ENCODE results near the gene CCDC9B. TPM values are rescaled to one million over a fixed set of nuclear protein-coding genes. Genes with fewer than 3 reads are reported as not detected.

CCDC9B gene
- polyA plus RNA-seq, 2 of the 4 experiments (the other 2 are of a cell fraction) = 1.9 to 23.4 TPM

DNA sequence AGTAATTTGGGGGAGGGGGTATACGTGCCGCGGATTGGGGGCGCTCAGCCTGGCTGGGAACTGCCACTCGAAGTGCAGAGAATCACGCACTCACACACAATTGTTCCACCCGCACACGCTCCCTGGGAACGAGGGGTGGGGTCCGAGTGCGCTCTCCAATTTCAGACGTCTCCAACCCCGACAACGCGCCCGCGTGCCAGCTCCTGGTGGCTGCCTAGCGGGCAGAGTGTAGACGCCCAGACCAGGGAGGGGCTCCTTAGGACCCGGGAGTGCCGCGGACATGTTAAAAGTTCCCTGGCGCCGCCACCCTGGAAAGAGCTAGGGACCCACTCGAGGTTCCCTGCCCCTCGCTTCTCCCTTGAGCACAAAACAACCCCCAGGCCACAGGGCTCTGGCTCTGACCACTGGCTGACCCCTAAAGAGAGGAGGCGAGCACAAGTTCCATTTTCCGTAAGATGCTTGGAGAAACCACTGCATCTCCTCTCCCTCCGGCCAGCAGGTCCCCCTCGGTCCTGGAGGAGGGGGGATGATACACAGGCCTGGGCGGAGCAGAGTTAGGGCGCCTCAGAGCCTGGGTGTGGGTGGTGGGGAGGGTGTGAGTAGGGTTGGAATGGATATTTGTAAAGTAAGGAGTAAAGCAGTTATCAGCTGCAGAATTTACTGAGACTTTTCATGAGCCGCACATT lies 57.0 kb downstream of the CCDC9B start:
- no peak for TF ChIP-seq MYC (IDR thresholded peaks at IDR 0.05; ENCODE audit: borderline replicate concordance, low read length)
- no peak for TF ChIP-seq NR3C1 (IDR thresholded peaks at IDR 0.05)
- no peak for TF ChIP-seq JUN (IDR thresholded peaks at IDR 0.05)
- no peak for TF ChIP-seq HOXB5 (CRISPR knock-in tag; IDR thresholded peaks at IDR 0.05)
- no peak for TF ChIP-seq KDM1A (IDR thresholded peaks at IDR 0.05; ENCODE audit: low read depth)
- TF ChIP-seq USF2 (IDR thresholded peaks at IDR 0.05) = no peak
- TF ChIP-seq, protein P1, sequence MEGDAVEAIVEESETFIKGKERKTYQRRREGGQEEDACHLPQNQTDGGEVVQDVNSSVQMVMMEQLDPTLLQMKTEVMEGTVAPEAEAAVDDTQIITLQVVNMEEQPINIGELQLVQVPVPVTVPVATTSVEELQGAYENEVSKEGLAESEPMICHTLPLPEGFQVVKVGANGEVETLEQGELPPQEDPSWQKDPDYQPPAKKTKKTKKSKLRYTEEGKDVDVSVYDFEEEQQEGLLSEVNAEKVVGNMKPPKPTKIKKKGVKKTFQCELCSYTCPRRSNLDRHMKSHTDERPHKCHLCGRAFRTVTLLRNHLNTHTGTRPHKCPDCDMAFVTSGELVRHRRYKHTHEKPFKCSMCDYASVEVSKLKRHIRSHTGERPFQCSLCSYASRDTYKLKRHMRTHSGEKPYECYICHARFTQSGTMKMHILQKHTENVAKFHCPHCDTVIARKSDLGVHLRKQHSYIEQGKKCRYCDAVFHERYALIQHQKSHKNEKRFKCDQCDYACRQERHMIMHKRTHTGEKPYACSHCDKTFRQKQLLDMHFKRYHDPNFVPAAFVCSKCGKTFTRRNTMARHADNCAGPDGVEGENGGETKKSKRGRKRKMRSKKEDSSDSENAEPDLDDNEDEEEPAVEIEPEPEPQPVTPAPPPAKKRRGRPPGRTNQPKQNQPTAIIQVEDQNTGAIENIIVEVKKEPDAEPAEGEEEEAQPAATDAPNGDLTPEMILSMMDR (IDR thresholded peaks at IDR 0.05) = no peak
- TF ChIP-seq TP53 (CRISPR knock-in tag; IDR thresholded peaks at IDR 0.05) = no peak
- TF ChIP-seq RAD21 (conservative IDR thresholded peaks at IDR 0.05 in 1 of 2, IDR thresholded peaks at IDR 0.05 in 1 of 2) = no peak

DNA sequence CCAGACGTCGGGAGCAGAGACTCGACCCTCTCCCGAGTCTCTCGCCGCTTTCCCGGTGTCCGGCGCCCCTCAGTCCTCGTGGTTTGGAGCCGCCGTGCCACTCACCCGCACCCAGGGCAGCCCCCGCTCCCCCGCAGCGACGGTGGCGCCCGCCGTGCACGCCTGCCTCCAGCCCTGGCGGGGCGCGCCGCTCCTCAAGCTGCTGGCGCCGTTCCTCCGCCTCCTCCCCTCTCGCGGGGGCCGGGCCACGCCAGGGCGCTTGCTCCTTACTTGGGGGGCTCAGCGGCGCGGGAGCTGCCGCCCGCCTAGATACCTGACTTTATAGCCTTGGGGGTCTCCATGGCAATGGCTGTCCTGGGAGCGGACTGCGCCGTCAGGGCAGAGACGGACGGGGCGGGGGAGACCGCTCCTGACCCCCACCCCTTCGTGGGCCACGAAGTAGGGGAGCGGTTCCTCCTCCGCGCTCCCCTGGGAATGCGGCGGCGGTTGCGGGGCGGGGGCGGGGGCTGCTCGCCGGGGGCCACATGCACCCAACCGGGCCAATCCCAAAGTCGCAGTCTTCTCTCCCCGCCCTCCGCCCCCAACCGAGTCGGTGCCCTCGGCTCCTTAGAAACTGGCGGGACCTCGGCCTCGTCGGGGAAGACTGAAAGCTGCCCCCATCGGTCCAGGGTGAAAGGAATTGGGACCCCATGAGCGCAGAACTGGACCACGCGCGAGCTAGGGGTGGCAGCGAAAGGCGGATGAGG lies 57.7 kb downstream of the CCDC9B start, which contains the start of gene ANKRD63:
TSS of gene ANKRD63 (minus strand) at position 196 of the 746 bp plus-strand sequence. CDS start 478 bp downstream, outside the sequence.
- H3K27ac ChIP-seq = peak within 1 kb of the TSS; percentile 72 to 86
- no peaks in the 10 kb centered on the region for H3K9me3 ChIP-seq
- DNase-seq (ENCODE audit: low read depth in 1 of 2, low spot score in 1 of 2) = peak in 1 of 2 experiments; percentile 54
- TF ChIP-seq, protein P2, sequence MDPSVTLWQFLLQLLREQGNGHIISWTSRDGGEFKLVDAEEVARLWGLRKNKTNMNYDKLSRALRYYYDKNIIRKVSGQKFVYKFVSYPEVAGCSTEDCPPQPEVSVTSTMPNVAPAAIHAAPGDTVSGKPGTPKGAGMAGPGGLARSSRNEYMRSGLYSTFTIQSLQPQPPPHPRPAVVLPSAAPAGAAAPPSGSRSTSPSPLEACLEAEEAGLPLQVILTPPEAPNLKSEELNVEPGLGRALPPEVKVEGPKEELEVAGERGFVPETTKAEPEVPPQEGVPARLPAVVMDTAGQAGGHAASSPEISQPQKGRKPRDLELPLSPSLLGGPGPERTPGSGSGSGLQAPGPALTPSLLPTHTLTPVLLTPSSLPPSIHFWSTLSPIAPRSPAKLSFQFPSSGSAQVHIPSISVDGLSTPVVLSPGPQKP (IDR thresholded peaks at IDR 0.05; ENCODE audit: low read depth, low read length) = no peak
- no peak for TF ChIP-seq RCOR1 (IDR thresholded peaks at IDR 0.05; ENCODE audit: low read depth, low read length)
- no peak for TF ChIP-seq BHLHE40 (IDR thresholded peaks at IDR 0.05; ENCODE audit: low read depth, low read length)
- TF ChIP-seq, protein P3, sequence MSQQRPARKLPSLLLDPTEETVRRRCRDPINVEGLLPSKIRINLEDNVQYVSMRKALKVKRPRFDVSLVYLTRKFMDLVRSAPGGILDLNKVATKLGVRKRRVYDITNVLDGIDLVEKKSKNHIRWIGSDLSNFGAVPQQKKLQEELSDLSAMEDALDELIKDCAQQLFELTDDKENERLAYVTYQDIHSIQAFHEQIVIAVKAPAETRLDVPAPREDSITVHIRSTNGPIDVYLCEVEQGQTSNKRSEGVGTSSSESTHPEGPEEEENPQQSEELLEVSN (IDR thresholded peaks at IDR 0.05; ENCODE audit: borderline replicate concordance, low read depth) = no peak
- no peak for TF ChIP-seq GATA3 (IDR thresholded peaks at IDR 0.05; ENCODE audit: borderline replicate concordance)
- no peak for TF ChIP-seq CEBPB (IDR thresholded peaks at IDR 0.05)
- CTCF ChIA-PET = interaction anchor here (0.7 to 2.8 kb wide), 15 partner anchors 9 to 237 kb away, joined by 3 to 16 read pairs (median 4); no protein-coding TSS in a partner anchor
- FAIRE-seq = no peak
- H3K4me2 ChIP-seq = peak within 1 kb of the TSS; percentile 91
- H3K4me3 ChIP-seq = peak within 1 kb of the TSS; percentile 65
- 79% methylated on average over 10 of the region's 76 CpGs for WGBS (ENCODE audit: missing lambda C conversion rate)
- peaks cover 9% of the 10 kb centered on the region; the same call in 2 of the 3 replicates for H3K4me1 ChIP-seq
- POLR2A ChIA-PET = no interaction called here
- ATAC-seq = peak; percentile 32 to 65

More for the DNA sequence above, 57.0 kb downstream of the CCDC9B start:
- FAIRE-seq (no peak), ATAC-seq (no peak), DNase-seq (ENCODE audit: low read depth in 1 of 2, low spot score in 1 of 2) (no peak)
- CTCF ChIA-PET = interaction anchor here (0.7 to 2.8 kb wide), 16 partner anchors 9 to 238 kb away, joined by 3 to 16 read pairs (median 4); no protein-coding TSS in a partner anchor
- Histone ChIP-seq H3K4me3 (no peak overlapping the region), H3K9me3 (no peaks in the 10 kb centered on the region), H3K4me1 (peaks cover 13% of the 10 kb centered on the region; the same call in 2 of the 3 replicates), H3K27ac (no peak overlapping the region), H3K4me2 (no peak overlapping the region; the same call in 2 of the 3 replicates)
- 87% methylated on average over 18 of the region's 33 CpGs for WGBS (ENCODE audit: missing lambda C conversion rate)
- POLR2A ChIA-PET = no interaction called here
